A549 (cell line): Measurements from ENCODE around the gene AMZ1. TPM values are rescaled to one million over a fixed set of nuclear protein-coding genes. Genes with fewer than 3 reads are reported as not detected.

Source experiments
- ATAC-seq, 2 experiments: fragments of 200-7000 bp in 1 of 2; fragments of >200 bp in 1 of 2; cut with Nextera tagmentation in 1 of 2; cut with Tn5 transposase in 1 of 2; 3 replicates each; pipeline versions ENCODE4 v1.8.0 to v1.9.1; 2018 to 2020; ENCODE audit warnings: mild to moderate bottlenecking in 1 of 2, moderate library complexity in 1 of 2
- CTCF ChIA-PET: fragments of 300-600 bp; sonication (Branson Sonifier 250); formaldehyde crosslinking; extraction: SDS; loops from one replicate; lab custom pipeline; 2021; ENCODE audit warnings: antibody characterized with exemption, inconsistent platforms; lab: Yijun Ruan, JAX
- POLR2A ChIA-PET: fragments of 350-600 bp; formaldehyde crosslinking; extraction: SDS; loops from one replicate; lab custom pipeline; 2021; ENCODE audit warnings: antibody characterized with exemption, inconsistent platforms; lab: Yijun Ruan, JAX
- DNase-seq, 2 experiments: peaks; one replicate each; pipeline versions ENCODE4 v3.0.0 to v3.0.0-alpha.2; 2011 to 2016; ENCODE audit warnings: low read depth in 1 of 2, low spot score in 1 of 2
- FAIRE-seq: peaks from 2 replicates; lab custom pipeline; 2011; peaks lifted over from hg19 to GRCh38; lab: Jason Lieb, UNC
- H3K27ac ChIP-seq, 2 experiments: fragments of >200 bp; sonication (Bioruptor Twin); formaldehyde crosslinking; 3 replicates each; pipeline ENCODE4 v1.5.1; 2016 to 2017
- H3K4me1 ChIP-seq: fragments of >200 bp; sonication (Bioruptor Twin); formaldehyde crosslinking; 3 replicates; pipeline ENCODE4 v1.6.1; 2016
- H3K4me2 ChIP-seq: fragments of >200 bp; sonication (Bioruptor Twin); formaldehyde crosslinking; 3 replicates; pipeline ENCODE4 v1.6.1; 2016
- H3K4me3 ChIP-seq: fragments of >200 bp; sonication (Bioruptor Twin); formaldehyde crosslinking; 3 replicates; pipeline ENCODE4 v1.5.1; 2016
- H3K9me3 ChIP-seq: fragments of >200 bp; sonication (Bioruptor Twin); formaldehyde crosslinking; 3 replicates; pipeline ENCODE4 v1.6.1; 2016
- ATOH8 ChIP-seq: fragments of 250-450 bp; sonication (Bioruptor Pico); IDR thresholded peaks from 2 replicates; pipeline ENCODE4 v1.5.0; 2020; ENCODE audit warnings: low read depth, mild to moderate bottlenecking, moderate library complexity
- BCL3 ChIP-seq: fragments of >200 bp; sonication (Bioruptor Twin); formaldehyde crosslinking; IDR thresholded peaks from 3 replicates; pipeline ENCODE4 v1.6.1; 2016
- CBX2 ChIP-seq: fragments of 200-600 bp; sonication (generic); IDR thresholded peaks from 2 replicates; pipeline ENCODE4 v1.6.1; 2016; ENCODE audit warnings: low read depth, mild to moderate bottlenecking, borderline replicate concordance
- CHD2 ChIP-seq: fragments of 150-350 bp; IDR thresholded peaks from 2 replicates; pipeline ENCODE4 v1.6.1; 2014; ENCODE audit warnings: low read length; ENCODE audit not compliant: partially characterized antibody
- EHMT2 ChIP-seq: fragments of 200-600 bp; sonication (generic); IDR thresholded peaks from 2 replicates; pipeline ENCODE4 v1.6.1; 2016; ENCODE audit warnings: antibody characterized with exemption, low read depth, mild to moderate bottlenecking, moderate library complexity
- ELK1 ChIP-seq: fragments of 150-350 bp; IDR thresholded peaks from 2 replicates; pipeline ENCODE4 v1.6.1; 2014; ENCODE audit warnings: low read depth, mild to moderate bottlenecking, low read length
- ESRRA ChIP-seq: fragments of 150-350 bp; IDR thresholded peaks from 2 replicates; pipeline ENCODE4 v1.6.1; 2014; ENCODE audit warnings: mild to moderate bottlenecking, low read length, borderline replicate concordance
- FOSB ChIP-seq: fragments of 250-450 bp; sonication (Bioruptor Pico); IDR thresholded peaks from 2 replicates; pipeline ENCODE4 v1.5.0; 2020; ENCODE audit warnings: mild to moderate bottlenecking, moderate library complexity
- FOXS1 ChIP-seq: fragments of 250-450 bp; sonication (Bioruptor Pico); IDR thresholded peaks from 2 replicates; pipeline ENCODE4 v1.5.0; 2020; ENCODE audit warnings: mild to moderate bottlenecking, moderate library complexity
- GATA3 ChIP-seq: IDR thresholded peaks from 2 replicates; pipeline ENCODE4 v1.6.1; 2012; ENCODE audit warnings: borderline replicate concordance
- HEYL ChIP-seq: fragments of 250-450 bp; sonication (Bioruptor Pico); IDR thresholded peaks from 2 replicates; pipeline ENCODE4 v1.8.0; 2021; ENCODE audit warnings: mild to moderate bottlenecking, moderate library complexity
- HOXA7 ChIP-seq: fragments of 250-450 bp; sonication (Bioruptor Pico); IDR thresholded peaks from 2 replicates; pipeline ENCODE4 v1.5.0; 2020; ENCODE audit warnings: mild to moderate bottlenecking, moderate library complexity
- HOXB5 ChIP-seq: fragments of 250-450 bp; sonication (Bioruptor Pico); IDR thresholded peaks from 2 replicates; pipeline ENCODE4 v1.5.0; 2020; ENCODE audit warnings: mild to moderate bottlenecking, moderate library complexity
- JUN ChIP-seq, 2 experiments: fragments of >200 bp; sonication (Bioruptor Twin); formaldehyde crosslinking; IDR thresholded peaks; 2 replicates in 1 of 2; 3 replicates in 1 of 2; pipeline ENCODE4 v1.6.1; 2016 to 2017
- KDM1A ChIP-seq: fragments of 200-600 bp; sonication (generic); IDR thresholded peaks from 2 replicates; pipeline ENCODE4 v1.6.1; 2016; ENCODE audit warnings: low read depth, mild to moderate bottlenecking
- MAFK ChIP-seq: fragments of 450-650 bp; IDR thresholded peaks from 2 replicates; pipeline ENCODE4 v1.6.1; 2014; ENCODE audit not compliant: partially characterized antibody
- MAZ ChIP-seq: fragments of 150-350 bp; IDR thresholded peaks from 2 replicates; pipeline ENCODE4 v1.6.1; 2014; ENCODE audit warnings: antibody characterized with exemption, low read depth, low read length, borderline replicate concordance
- MYC ChIP-seq: IDR thresholded peaks from 2 replicates; pipeline ENCODE4 v1.6.1; 2012; ENCODE audit warnings: mild to moderate bottlenecking, inconsistent platforms, low read length, improper control_type of control experiment, borderline replicate concordance
- NPAS2 ChIP-seq: fragments of 250-450 bp; sonication (Bioruptor Pico); IDR thresholded peaks from 2 replicates; pipeline ENCODE4 v1.8.0; 2022; ENCODE audit warnings: mild to moderate bottlenecking, moderate library complexity, borderline replicate concordance
- NR3C1 ChIP-seq: fragments of >200 bp; sonication (Bioruptor Twin); formaldehyde crosslinking; IDR thresholded peaks from 3 replicates; pipeline ENCODE4 v1.6.1; 2017
- POLR2A ChIP-seq: IDR thresholded peaks from 2 replicates; pipeline ENCODE4 v1.6.1; 2012; ENCODE audit warnings: mild to moderate bottlenecking, low read length
- POLR2AphosphoS2 ChIP-seq: conservative IDR thresholded peaks from 2 replicates; pipeline ENCODE4 v1.6.1; 2012; ENCODE audit warnings: low read length, improper control_type of control experiment, inconsistent platforms
- RAD21 ChIP-seq, 2 experiments: fragments of >200 bp in 1 of 2; sonication (Bioruptor Twin) in 1 of 2; formaldehyde crosslinking in 1 of 2; IDR thresholded peaks in 1 of 2; conservative IDR thresholded peaks in 1 of 2; 2 replicates in 1 of 2; 3 replicates in 1 of 2; pipeline ENCODE4 v1.6.1; 2012 to 2018; ENCODE audit warnings: inconsistent platforms in 1 of 2
- RARB ChIP-seq: fragments of 250-450 bp; sonication (Bioruptor Pico); IDR thresholded peaks from 2 replicates; pipeline ENCODE4 v1.8.0; 2021; ENCODE audit warnings: mild to moderate bottlenecking, moderate library complexity
- RCOR1 ChIP-seq: fragments of 150-350 bp; IDR thresholded peaks from 2 replicates; pipeline ENCODE4 v1.6.1; 2014; ENCODE audit warnings: antibody characterized with exemption, low read length, low read depth
- SMC3 ChIP-seq: fragments of >200 bp; sonication (Bioruptor Twin); formaldehyde crosslinking; IDR thresholded peaks from 3 replicates; pipeline ENCODE4 v1.6.1; 2018; ENCODE audit warnings: inconsistent platforms
- SREBF2 ChIP-seq: fragments of 450-650 bp; IDR thresholded peaks from 2 replicates; pipeline ENCODE4 v1.6.1; 2014; ENCODE audit warnings: mild to moderate bottlenecking, moderate library complexity
- TFCP2L1 ChIP-seq: fragments of 250-450 bp; sonication (Bioruptor Pico); IDR thresholded peaks from 2 replicates; pipeline ENCODE4 v1.5.0; 2021; ENCODE audit warnings: mild to moderate bottlenecking
- WGBS: methylation state at CpG from one replicate; pipeline ENCODE4 v1.1.6; 2017; ENCODE audit errors: missing lambda C conversion rate; 5-methylcytosine and 5-hydroxymethylcytosine counted together
- polyA plus RNA-seq, 4 experiments: library from polyadenylated mRNA; depleted of rRNA in 3 of 4; stranded (reverse); fragments of >200 nt; fragmentation: RNase III in 1 of 4; extraction: RNeasy Plus Mini Kit Qiagen cat#74134 plus additional on column Dnase treatment in 1 of 4; gene quantifications; 2 replicates in 3 of 4; 3 replicates in 1 of 4; pipeline ENCODE4 v1.2.3, GENCODE V29; 2011 to 2017

The AMZ1 gene
- polyA plus RNA-seq, 2 of the 4 experiments (the other 2 are of a cell fraction), result 0.01 TPM; not detected in 1

- Histone ChIP-seq H3K4me3 (no peak overlapping the region), H3K4me1 (no peaks in the 10 kb centered on the region), H3K4me2 (no peak overlapping the region), H3K9me3 (no peaks in the 10 kb centered on the region), H3K27ac (no peak overlapping the region)
- ATAC-seq (no peak), FAIRE-seq (no peak), DNase-seq (no peak)
- WGBS, result 92% methylated on average over 16 of the region's 16 CpGs
- TF ChIP-seq GATA3 (no peak), ESRRA (no peak), MAFK (no peak), EHMT2 (no peak), KDM1A (no peak), ATOH8 (no peak), RAD21 (conservative IDR thresholded peaks at IDR 0.05 in 1 of 2, IDR thresholded peaks at IDR 0.05 in 1 of 2) (no peak), SMC3 (no peak), POLR2AphosphoS2 (no peak), CHD2 (no peak), NR3C1 (no peak), RCOR1 (no peak), HEYL (CRISPR knock-in tag) (no peak), CBX2 (no peak), HOXB5 (CRISPR knock-in tag) (no peak), TFCP2L1 (CRISPR knock-in tag) (no peak), MAZ (no peak)
- ChIA-PET CTCF (interaction anchor here (1.1 to 1.7 kb wide), 2 partner anchors 10 to 37 kb away, joined by 3 to 17 read pairs; no protein-coding TSS in a partner anchor), POLR2A (no interaction called here)
Measured at GRCh38 chr7:2720024-2720423, 32.0 kb downstream of the AMZ1 start.

GRCh38 chr7:2721842-2722241, 33.8 kb downstream of the AMZ1 start:
- no peak overlapping the region for H3K27ac ChIP-seq
- H3K4me3 ChIP-seq, result no peak overlapping the region
- H3K9me3 ChIP-seq, result no peaks in the 10 kb centered on the region
- H3K4me2 ChIP-seq, result no peak overlapping the region
- POLR2A ChIA-PET, result no interaction called here
- no peaks in the 10 kb centered on the region for H3K4me1 ChIP-seq
- 94% methylated on average over 19 of the region's 19 CpGs for WGBS
- no peak for ATAC-seq
- no peak for FAIRE-seq
- DNase-seq, result no peak
- no peak for TF ChIP-seq TFCP2L1 (CRISPR knock-in tag)
- TF ChIP-seq ELK1, result no peak
- TF ChIP-seq SREBF2, result no peak
- no peak for TF ChIP-seq NR3C1
- no peak for TF ChIP-seq MYC
- TF ChIP-seq FOXS1 (CRISPR knock-in tag), result no peak
- no peak for TF ChIP-seq HOXA7
- no peak for TF ChIP-seq SMC3
- TF ChIP-seq, all 56 proteins: peak for 0
- CTCF ChIA-PET, result interaction anchor here (0.6 kb wide), 2 partner anchors 85 to 580 kb away, joined by 4 to 5 read pairs; no protein-coding TSS in a partner anchor

GRCh38 chr7:2722591-2722990, 34.6 kb downstream of the AMZ1 start:
- no peak overlapping the region for H3K27ac ChIP-seq
- CTCF ChIA-PET, result interaction anchor here (1.1 kb wide), 1 partner anchor 8 kb away, joined by 3 read pairs; no protein-coding TSS in a partner anchor
- DNase-seq (no peak), ATAC-seq (no peak)
- H3K4me3 ChIP-seq, result no peak overlapping the region
- TF ChIP-seq SREBF2 (no peak), TFCP2L1 (CRISPR knock-in tag) (no peak), NPAS2 (CRISPR knock-in tag) (no peak), GATA3 (no peak), RCOR1 (no peak), POLR2A (no peak), RARB (no peak), POLR2AphosphoS2 (no peak), BCL3 (no peak), JUN (IDR thresholded peaks at IDR 0.05) (no peak), FOSB (CRISPR knock-in tag) (no peak), KDM1A (no peak), RAD21 (conservative IDR thresholded peaks at IDR 0.05 in 1 of 2, IDR thresholded peaks at IDR 0.05 in 1 of 2) (no peak)
- TF ChIP-seq, all 56 proteins: peak for 0
- no peaks in the 10 kb centered on the region for H3K9me3 ChIP-seq
- no peak for FAIRE-seq
- no peaks in the 10 kb centered on the region for H3K4me1 ChIP-seq
- 89% methylated on average over 4 of the region's 4 CpGs for WGBS
- H3K4me2 ChIP-seq, result no peak overlapping the region
- POLR2A ChIA-PET, result no interaction called here
